GM23248 (cell line): ENCODE results near the gene PUM1.

Source experiments
- EZH2 ChIP-seq: fragments of 200-600 bp; sonication (generic); IDR thresholded peaks from 2 replicates; pipeline ENCODE4 v1.6.1; 2018; ENCODE audit warnings: antibody characterized with exemption, mild to moderate bottlenecking; ENCODE audit not compliant: insufficient read depth, poor library complexity, severe bottlenecking
- EZH2phosphoT487 ChIP-seq: fragments of 200-600 bp; sonication (generic); IDR thresholded peaks from 2 replicates; pipeline ENCODE4 v1.6.1; 2018; ENCODE audit warnings: antibody characterized with exemption, moderate library complexity, mild to moderate bottlenecking, low read depth; ENCODE audit not compliant: insufficient read depth

DNA sequence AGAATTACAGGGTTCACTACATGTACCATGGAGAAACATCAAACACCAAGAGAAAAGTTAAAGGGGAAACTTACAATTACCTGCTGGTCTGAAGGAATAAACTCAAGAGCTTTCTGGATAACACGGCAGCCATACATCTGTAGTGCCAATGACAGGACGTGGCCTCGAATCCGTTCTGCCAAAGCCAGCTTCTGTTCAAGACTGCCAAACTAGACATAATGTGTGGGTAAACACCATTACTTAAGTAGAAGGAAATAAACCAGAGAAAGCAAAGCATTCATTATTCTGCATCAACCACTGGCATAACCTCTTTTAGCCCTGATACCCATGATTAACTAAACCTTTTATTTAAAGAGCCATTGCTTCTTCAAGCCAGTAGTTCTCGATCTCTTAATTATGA is 115.5 kb downstream of the PUM1 start:
- TF ChIP-seq EZH2 (no peak), EZH2phosphoT487 (no peak)
